Eye (tissue), 1 donor: ENCODE data around the gene CEP78.

ENCODE experiments used
- DNase-seq: peaks from one replicate; pipeline ENCODE4 v3.0.0-alpha.2; 2015

Gene CEP78

DNA sequence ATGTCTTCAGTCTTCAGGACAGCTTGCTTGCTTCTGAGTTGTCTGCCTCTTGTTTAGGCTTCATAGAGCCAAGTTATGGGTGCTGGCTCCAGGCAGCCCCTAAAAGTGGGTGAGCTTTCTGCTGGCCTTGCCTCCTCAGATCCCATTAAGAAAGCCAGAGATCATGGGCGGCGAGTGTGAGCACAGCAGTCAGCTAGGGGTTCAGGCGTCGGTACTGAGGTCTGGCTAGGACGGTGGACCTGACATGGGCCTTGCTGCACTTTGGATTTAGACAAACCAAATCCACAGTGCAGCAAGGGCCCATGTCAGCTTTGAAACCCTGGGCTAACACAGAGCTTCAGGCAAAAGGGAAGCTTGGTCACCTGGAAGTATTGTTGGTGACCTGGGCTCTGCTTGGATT, 78.7 kb downstream of the CEP78 start:
- DNase-seq, result no peak

DNA sequence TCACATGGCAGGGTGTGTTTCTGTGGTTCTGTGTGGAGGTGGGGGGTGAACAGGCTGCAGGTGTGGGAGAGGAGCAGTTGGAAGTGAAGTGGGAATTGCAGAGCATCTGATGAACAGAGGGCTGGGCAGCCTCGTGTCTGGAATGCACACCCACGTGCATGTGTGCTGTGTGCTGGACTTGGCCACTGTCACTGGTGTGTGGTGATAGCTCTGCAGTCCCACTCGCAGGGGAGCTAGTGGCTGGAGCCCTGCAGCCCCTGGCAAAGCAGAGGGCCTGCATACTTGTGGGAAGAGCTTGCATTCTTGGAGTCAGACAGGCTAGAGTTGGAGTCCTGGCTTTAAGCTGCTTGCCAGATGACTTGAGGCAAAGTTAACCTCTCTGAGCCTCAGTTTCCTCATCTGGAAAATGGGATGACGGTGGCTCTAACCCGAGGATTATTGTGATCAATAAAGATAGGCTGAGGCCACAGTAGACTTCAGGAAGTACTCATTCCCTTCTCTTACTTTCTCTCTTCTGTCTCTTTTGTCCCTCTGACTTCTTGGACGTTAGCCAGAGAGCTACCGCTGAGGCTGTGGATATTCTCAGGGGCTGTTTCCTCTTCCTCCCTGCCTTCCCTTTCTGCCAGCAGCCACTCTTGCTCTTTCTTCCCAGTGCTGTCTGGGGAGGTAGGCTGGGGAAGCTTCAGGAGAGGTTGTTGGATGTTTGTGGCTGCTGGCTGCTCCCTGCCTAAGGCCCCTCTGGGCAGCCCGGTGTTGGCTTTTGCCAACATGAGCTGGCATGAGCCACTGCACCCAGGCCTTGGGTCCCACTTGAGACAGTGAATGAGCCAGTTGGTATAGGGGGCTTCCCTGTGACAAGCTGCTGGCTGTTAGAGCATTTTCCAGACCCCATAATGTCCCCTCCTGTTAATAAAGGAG, 79.3 kb downstream of the CEP78 start:
- DNase-seq, result no peak

DNA sequence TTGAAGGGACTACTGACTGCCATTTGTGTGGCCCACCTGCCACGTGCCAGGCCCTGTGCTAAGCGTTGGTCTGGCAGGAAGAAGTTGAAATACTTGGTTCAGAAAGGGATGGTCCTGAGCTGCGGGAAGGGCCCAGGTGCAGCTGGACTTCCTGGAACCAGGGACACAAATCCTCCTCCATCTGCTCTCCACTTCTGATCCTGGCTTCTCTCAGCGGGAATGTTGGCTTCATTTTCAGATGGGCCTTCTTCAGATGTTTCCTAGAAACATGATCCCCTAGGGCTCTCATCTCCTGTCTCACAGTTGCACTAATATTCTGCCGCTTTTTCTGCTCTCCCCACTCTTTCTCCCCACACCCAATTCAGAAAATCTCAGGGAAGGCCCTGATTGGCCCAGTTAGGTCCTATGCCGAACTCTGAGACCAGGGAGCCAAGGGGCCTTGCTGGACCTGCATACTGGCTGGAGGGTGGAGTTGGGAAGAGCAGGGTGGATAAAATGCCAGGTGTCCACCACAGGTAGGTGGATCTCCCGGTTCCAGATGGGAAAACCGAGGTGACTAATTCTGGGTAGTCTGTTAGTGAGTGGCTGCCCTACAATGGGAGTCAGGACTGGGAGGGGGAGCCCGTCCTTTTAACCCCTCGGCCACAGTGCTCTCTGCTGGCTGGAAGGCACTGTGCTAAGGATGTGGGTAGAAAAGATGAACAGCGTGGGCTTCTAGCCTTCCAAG, 80.5 kb downstream of the CEP78 start:
- no peak for DNase-seq

DNA sequence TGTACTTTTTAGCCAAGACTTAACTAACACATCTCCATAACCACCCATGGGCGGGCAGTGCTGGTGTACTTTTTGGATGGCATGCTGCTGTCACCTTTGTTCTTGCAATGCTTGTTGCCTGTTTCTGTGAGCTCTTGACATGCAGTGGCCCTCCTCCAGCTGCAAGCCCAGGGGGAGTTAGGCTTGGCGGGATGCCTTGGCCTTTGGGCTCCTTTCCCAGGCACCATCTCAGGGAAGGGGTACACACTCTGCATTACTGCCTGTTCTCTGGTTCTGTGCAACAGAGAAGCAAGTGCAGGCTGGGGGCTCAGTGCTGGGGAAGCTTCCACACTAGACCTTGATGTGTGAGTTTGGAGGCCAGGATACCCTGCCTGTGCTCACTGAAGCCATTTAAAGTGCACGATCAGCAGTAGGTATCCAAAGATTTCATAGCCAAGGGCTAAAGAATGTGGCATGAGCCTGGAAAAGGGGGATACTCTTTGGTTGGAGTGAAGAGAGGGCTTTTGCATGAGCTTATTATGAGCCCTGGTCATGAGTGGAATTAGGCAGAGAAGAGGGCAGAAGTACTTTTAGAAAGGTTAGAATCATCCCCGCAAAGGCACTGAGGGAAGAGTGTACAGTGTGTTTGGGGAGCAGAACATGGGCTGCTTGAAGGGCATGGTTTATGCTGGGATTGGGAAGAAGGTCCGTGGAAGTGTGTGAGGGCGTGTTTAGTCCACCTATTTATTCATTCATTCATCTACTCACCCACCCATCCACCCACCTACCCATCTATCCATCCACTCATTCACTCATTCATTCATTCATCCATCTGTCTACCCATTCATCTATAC, 83.5 kb downstream of the CEP78 start:
- no peak for DNase-seq

DNA sequence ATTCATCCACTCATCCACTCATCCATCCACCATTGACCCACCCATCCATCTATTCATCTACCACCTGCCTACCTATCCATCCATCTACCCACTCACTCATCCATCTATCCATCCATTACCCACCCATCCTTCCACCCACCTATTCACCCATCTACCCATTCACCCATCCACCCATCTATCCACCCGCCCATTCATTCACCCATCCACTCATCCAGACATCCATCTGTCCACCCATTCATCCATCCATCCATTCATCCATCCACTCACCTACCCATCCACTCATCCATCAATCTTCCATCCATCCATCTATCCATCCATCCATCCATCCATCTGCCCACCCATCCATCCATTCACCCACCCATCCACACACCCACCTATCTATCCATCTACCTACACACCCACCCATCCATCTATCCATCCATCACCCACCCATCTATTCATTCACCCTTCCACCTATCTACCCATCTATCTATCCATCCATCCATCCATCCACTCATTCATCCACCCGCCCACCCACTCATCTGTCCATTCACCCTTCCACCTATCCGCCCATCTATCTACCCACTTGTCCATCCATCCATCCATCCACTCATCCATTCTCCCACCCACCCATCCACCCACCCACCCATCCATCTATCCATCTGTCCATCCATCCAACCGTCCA, 84.3 kb downstream of the CEP78 start:
- no peak for DNase-seq

DNA sequence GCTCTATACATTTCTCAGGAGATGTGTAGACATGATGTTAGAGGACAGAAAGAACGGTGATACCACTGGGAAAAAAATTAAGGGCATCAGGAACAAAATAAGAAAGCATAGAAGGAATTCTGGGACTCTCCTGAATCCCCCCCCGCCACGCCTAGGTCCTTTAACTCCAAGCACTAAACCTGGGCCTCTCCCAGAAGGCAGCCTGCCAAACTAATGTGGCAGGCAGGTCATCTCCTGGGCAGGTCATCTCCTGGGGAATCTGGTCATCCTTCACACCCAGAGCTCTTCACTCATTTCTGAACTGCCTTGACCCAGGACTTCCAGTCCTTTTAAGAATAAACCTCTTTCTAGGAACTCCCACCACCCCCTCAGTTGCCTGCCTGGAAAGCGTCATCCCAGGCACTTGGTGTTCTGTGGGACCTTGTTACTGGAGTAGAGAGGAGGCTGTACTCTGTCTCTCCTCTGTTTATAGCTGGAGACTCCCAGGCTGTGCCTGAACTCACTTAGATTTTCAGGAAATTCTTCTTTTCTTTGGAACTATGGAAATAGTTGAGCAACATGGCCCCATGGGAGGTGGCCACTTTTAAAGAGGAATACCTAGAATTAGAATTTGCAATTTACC, 85.1 kb downstream of the CEP78 start:
- DNase-seq, result no peak

DNA sequence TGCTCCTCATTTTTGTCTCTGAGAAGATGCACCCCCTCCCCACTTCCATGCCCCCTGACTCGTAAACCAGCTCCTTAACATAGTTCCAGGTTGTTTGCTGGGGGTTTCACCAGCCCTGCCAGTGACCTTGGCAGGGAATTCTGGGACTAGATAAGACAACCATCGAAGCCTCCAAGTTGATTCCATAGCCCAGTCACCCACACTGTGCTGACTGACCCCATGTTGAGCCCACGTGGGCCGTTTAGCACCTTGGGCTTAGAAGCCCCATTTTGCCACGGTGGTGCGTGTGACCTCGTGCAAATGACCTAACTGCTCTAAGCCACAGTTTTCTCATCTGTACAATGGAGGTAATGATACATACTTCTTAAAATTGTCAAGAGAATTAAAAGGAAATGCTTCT, 85.6 kb downstream of the CEP78 start:
- no peak for DNase-seq

DNA sequence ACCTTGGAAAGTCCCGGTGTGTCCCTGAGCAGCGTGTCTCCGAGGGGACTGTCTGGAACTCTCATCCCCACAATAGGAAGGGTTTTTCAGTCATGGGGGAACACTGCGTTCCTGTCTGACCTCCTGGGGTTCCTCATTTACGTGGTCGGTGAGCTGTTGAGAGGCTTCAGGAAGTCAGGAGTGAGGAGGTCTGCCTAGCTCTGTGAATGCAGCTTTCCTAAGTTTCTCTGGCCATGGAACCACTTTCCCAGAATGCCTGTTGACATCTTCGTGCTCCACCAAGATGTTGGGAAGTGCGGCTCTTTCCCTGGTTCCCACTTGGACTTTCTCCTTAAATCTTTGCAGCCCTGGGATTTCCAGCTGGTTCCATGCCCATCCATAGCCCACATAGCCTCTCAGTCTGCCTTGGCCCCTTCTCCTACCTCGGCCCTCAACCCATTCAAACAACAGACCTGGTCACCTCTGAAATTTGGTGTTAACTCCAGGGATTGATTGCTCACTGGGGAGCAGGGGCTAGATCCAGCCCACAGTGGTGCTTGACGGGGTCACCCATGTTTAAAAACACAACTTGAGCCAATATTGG, 88.3 kb downstream of the CEP78 start:
- no peak for DNase-seq

DNA sequence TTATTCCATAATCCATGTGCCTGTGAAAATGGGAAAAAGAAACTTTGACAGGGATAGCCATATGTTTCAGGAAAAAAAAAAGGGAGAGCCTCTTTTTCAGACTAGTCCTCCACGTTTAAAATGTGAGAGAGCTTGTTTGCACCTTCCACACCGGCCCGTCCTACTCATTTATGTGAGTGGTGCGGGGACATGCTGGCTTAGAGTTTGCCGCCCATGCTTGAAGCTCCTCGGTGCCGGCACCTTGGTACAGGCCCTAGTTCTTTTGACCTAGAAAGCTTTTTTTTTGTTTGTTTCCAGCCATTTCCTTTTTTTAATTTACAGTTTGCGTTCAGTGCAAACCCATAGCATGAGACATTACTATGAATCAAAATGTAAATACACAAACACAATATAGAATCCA, 88.8 kb downstream of the CEP78 start:
- DNase-seq, result no peak

DNA sequence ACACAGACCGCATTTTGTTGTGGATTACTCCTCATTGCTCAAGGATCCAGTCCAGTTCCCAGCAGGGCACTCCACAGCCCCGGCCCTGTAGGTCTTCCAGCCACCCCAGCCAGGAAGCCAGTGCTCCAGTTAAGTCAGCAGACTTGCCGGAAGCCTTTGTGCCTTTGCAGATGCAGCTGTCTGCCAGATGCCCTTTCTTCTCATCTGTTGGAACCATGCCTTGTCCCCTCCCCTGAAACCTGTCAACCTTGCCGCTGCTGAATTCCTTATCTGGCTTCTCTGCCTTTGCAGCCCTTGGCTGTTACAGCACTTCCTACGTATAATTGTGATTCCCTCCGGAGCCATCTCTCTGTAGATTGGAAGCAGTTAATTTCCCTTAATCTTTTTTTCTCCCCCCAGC, 89.5 kb downstream of the CEP78 start:
- peak; percentile 75 for DNase-seq

DNA sequence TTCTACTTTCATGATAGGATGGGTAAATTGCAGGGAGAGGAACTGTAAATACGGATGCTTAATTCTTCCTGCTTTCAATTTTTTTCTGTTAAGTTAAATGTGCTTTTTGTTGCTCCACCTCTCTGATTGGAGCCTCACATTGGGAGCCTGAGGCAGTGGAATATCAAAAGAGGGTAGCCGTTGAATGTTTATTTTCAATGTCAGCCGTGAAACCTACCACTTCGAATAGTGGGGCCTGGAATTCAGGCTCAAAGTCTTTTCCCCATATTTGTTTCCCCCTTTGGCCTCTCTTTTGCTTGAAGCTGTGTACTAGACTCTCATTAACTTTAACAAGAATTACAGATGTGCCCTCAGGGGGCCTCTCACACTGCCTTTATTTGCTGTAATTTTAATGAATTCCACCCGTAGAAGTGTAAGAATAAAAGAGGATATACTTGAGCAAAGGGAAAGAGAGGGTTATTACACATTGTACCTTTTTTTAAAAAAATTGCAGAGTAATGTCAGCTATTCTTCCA, 90.0 kb downstream of the CEP78 start:
- peak; percentile 13 for DNase-seq

DNA sequence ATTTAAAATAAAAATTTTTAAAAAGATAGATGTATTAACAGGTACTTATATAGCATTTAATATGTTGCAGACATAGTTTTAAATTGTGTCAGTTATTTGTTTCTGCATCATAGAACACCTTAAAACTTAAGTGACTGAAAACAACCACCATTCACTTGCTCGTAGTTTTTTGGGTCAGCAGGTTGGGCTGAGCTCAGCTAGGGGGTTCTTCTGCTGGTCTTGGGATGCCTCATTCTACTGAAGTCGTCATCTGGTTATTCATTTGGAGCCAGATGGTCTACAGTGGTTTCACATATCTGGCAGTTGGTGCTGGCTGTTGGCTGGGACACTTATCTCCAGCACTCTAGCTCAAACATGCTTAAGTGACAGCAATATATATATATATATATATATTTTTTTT, 90.7 kb downstream of the CEP78 start:
- no peak for DNase-seq
